RWPE2 (cell line): ENCODE measurements around the gene CDS1.

ENCODE experiments used
- ATAC-seq: fragments of 200-7000 bp; cut with Tn5 transposase; 3 replicates; pipeline ENCODE4 v1.9.1; 2021; ENCODE audit warnings: low read depth
- DNase-seq: peaks from one replicate; pipeline ENCODE4 v3.0.0-alpha.2; 2020; ENCODE audit warnings: low spot score
- H3K27ac ChIP-seq: fragments of 450-650 bp; 2 replicates; pipeline ENCODE4 v1.5.1; 2017; ENCODE audit warnings: mild to moderate bottlenecking; ENCODE audit not compliant: poor library complexity, severe bottlenecking
- H3K27me3 ChIP-seq: fragments of 250-450 bp; sonication (Bioruptor Pico); 2 replicates; pipeline ENCODE4 v1.5.1; 2021; ENCODE audit warnings: mild to moderate bottlenecking, moderate library complexity; ENCODE audit not compliant: insufficient read depth, poor library complexity, severe bottlenecking
- H3K36me3 ChIP-seq: fragments of 250-450 bp; sonication (Bioruptor Pico); 2 replicates; pipeline ENCODE4 v1.5.1; 2020; ENCODE audit warnings: low read depth, mild to moderate bottlenecking, moderate library complexity
- H3K4me1 ChIP-seq: fragments of 250-450 bp; sonication (Bioruptor Pico); 2 replicates; pipeline ENCODE4 v1.5.1; 2021; ENCODE audit warnings: mild to moderate bottlenecking, moderate library complexity; ENCODE audit not compliant: insufficient read depth, poor library complexity, severe bottlenecking
- H3K4me3 ChIP-seq: fragments of 250-450 bp; sonication (Bioruptor Pico); 2 replicates; pipeline ENCODE4 v1.5.1; 2021; ENCODE audit warnings: mild to moderate bottlenecking, moderate library complexity; ENCODE audit not compliant: severe bottlenecking
- H3K9me3 ChIP-seq: fragments of 250-450 bp; sonication (Bioruptor Pico); 2 replicates; pipeline ENCODE4 v1.5.1; 2021; ENCODE audit warnings: mild to moderate bottlenecking, moderate library complexity; ENCODE audit not compliant: severe bottlenecking
- CTCF ChIP-seq: fragments of 450-650 bp; IDR thresholded peaks from one replicate; pipeline ENCODE4 v1.5.1; 2017; ENCODE audit warnings: mild to moderate bottlenecking, moderate library complexity; ENCODE audit not compliant: poor library complexity, severe bottlenecking

CDS1 gene

GRCh38 chr4:84685105-84685504 is 102.2 kb downstream of the CDS1 start:
- Histone ChIP-seq H3K27me3 (no peaks in the 10 kb centered on the region), H3K9me3 (no peaks in the 10 kb centered on the region), H3K36me3 (peaks cover 83% of the 10 kb centered on the region), H3K27ac (no peak overlapping the region), H3K4me3 (no peak overlapping the region), H3K4me1 (peaks cover 6% of the 10 kb centered on the region)
- DNase-seq (no peak), ATAC-seq (no peak)
- no peak for TF ChIP-seq CTCF

- TF ChIP-seq CTCF: no peak
- Histone ChIP-seq H3K27me3 (no peaks in the 10 kb centered on the region), H3K27ac (no peak overlapping the region), H3K4me3 (no peak overlapping the region), H3K4me1 (peaks cover 36% of the 10 kb centered on the region), H3K36me3 (peaks cover 67% of the 10 kb centered on the region), H3K9me3 (no peaks in the 10 kb centered on the region)
- ATAC-seq: no peak
- no peak for DNase-seq
Measured at GRCh38 chr4:84688605-84689004, 105.7 kb downstream of the CDS1 start.

GRCh38 chr4:84689197-84689596 is 106.3 kb downstream of the CDS1 start:
- Histone ChIP-seq H3K9me3 (no peaks in the 10 kb centered on the region), H3K36me3 (peaks cover 66% of the 10 kb centered on the region), H3K4me1 (peaks cover 36% of the 10 kb centered on the region), H3K27ac (peak overlapping the region; percentile 90), H3K4me3 (no peak overlapping the region), H3K27me3 (no peaks in the 10 kb centered on the region)
- no peak for TF ChIP-seq CTCF
- ATAC-seq: no peak
- no peak for DNase-seq

- Histone ChIP-seq H3K4me3 (no peak overlapping the region), H3K9me3 (no peaks in the 10 kb centered on the region), H3K36me3 (peaks cover 73% of the 10 kb centered on the region), H3K27ac (peak overlapping the region; percentile 90), H3K27me3 (no peaks in the 10 kb centered on the region), H3K4me1 (peaks cover 36% of the 10 kb centered on the region)
- DNase-seq (no peak), ATAC-seq (no peak)
- TF ChIP-seq CTCF: no peak
Measured at GRCh38 chr4:84690481-84690880, 107.6 kb downstream of the CDS1 start.

GRCh38 chr4:84691170-84691691 is 108.3 kb downstream of the CDS1 start:
- Histone ChIP-seq H3K36me3 (peaks cover 77% of the 10 kb centered on the region), H3K27me3 (no peaks in the 10 kb centered on the region), H3K4me1 (peaks cover 36% of the 10 kb centered on the region), H3K4me3 (no peak overlapping the region), H3K9me3 (no peaks in the 10 kb centered on the region), H3K27ac (peak overlapping the region; percentile 90)
- DNase-seq (no peak), ATAC-seq (peak; percentile 95)
- TF ChIP-seq CTCF: no peak
